GM04503 (cell line): ENCODE results near the gene MAGI1.
A peak's percentile ranks its signal among the peaks of the same experiment; 100 is the strongest.
"Not testable (repeated sequence)": the region's sequence is repeated elsewhere in the genome, so short reads cannot be mapped to it uniquely, and the experiment has no call there.

ENCODE experiments used
- DNase-seq: peaks from one replicate; pipeline ENCODE4 v3.0.0-alpha.2; 2012; ENCODE audit warnings: low read depth

The MAGI1 gene

GRCh38 chr3:65561617-65562016, 477.1 kb downstream of the MAGI1 start:
- no peak for DNase-seq

DNA sequence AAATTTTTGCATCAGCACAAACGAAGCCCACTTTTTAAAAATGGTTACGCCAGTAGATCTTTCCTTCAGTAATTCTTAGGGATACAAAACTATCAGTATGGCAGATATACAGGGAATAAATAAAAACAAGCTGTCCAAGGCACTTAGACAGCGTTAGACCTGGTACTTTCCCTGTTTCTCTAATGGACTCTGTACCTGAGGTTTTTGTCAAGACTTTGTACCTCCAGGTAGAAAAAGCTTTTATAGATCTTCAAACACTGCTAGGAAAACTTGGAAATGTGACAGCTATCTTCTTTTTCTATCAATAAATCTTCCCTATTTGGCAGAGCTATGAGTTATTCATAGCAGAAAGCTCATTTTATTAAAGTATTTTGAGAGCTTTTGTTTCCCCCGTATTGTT, 477.8 kb downstream of the MAGI1 start:
- DNase-seq, result no peak

DNA sequence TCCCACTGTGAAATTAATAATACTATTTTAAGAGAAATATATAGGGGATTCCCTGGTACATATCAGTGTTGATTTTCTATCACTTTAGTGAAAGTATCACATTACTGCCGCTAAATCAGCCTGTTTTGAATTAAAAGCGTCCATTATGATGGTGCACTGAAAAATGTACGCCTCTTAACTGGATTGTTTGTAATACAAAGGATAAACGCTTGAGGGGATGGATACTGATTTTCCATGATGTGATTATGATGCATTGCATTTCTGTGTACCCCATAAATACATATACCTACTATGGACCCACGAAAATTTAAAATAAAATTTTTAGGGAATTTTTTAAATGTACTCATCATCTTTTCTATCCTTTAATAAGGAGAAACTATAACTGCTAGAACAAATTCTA, 478.6 kb downstream of the MAGI1 start:
- DNase-seq, result no peak

- no peak for DNase-seq
Observed at GRCh38 chr3:65559643-65560042, 479.1 kb downstream of the MAGI1 start.

DNA sequence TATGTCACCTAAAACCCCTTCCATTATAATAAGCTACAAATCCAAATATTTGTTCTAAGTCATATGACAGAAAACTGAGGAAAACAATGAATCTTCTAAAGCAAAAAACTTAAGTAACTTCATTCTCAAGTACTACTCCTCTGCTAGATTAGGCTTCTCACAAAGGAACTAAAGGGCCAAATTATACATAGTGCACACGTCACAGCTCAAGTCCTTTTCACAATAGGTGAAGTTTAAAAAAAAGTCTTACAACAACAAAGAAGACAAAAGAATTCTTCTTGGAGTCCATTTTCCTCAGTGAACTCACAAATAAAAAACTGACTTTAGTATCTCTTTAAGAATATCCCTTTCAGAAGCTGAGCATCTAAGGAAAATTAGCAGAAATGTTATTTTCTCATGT, 479.9 kb downstream of the MAGI1 start:
- no peak for DNase-seq

DNA sequence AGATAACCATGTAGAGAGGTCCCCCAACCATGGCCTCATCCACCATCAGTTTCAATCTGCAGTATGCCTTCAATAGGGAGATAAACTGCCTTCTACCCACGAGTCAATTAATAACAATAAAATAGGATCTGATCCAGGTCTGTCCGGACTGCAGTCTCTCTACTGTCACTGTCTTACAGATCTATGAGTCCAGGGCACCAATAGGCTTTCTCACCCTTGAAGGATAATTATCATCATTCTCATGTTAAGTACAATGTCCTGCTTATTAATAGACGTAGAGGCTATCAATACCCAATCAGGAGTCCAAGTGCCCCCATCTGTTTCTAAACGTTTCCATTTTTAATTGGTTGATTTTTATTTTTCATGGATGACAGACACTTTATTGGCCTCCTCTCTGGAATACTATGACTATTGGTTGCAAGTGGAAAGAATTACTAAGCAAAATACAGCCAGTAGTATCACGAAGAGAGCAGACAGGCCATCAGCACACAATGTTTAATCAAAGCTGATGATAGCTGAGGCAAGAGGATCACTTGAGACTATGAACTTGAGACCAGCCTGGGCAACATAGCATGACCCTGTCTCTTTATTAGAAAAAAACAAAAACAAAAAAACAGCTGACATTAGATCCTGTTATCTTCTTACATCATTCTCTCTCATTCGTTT, 480.7 kb downstream of the MAGI1 start:
- no peak for DNase-seq

GRCh38 chr3:65556934-65557577, 481.7 kb downstream of the MAGI1 start:
- no peak for DNase-seq

DNA sequence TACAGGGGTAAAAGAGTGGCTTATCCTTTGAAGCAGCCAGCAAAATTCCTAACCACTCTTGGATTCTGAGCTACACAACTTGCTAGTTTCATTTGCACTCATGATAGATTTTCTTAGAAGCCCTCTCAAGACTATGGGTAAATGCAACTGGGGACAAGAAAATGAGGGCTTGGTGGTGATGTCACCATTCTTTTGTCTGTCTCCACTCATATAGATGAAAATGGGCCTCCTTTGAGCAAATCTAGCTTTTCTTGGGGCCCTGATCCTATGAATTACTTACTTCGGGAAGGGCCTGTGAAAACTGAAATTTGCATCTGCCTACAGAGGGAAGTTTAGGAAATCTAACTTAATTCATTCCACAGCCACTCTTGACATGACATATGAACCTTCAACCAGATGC, 486.3 kb downstream of the MAGI1 start:
- DNase-seq, result no peak

- no peak for DNase-seq
Observed at GRCh38 chr3:65551945-65552344, 486.8 kb downstream of the MAGI1 start.

DNA sequence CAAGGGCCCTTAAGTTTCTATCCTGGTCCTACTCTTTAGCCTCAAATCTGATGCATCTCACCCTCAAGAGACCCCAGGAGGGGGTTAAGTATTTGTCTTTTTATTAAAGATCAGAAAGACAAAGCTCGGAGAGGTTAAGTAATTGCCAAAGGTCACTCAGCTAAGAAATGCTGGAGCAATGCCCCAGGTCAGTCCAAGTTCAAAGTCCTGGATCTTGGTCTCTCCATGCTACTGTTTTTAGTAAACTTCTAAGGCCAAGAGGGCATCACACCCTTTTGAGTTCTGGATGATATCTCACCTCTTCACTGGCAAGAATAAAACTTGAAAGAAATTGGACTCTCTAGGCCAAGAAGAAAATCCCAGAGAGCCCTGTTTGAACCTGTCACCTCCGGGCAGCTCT, 488.6 kb downstream of the MAGI1 start:
- no peak for DNase-seq

GRCh38 chr3:65549626-65549959, 489.1 kb downstream of the MAGI1 start:
- no peak for DNase-seq

DNA sequence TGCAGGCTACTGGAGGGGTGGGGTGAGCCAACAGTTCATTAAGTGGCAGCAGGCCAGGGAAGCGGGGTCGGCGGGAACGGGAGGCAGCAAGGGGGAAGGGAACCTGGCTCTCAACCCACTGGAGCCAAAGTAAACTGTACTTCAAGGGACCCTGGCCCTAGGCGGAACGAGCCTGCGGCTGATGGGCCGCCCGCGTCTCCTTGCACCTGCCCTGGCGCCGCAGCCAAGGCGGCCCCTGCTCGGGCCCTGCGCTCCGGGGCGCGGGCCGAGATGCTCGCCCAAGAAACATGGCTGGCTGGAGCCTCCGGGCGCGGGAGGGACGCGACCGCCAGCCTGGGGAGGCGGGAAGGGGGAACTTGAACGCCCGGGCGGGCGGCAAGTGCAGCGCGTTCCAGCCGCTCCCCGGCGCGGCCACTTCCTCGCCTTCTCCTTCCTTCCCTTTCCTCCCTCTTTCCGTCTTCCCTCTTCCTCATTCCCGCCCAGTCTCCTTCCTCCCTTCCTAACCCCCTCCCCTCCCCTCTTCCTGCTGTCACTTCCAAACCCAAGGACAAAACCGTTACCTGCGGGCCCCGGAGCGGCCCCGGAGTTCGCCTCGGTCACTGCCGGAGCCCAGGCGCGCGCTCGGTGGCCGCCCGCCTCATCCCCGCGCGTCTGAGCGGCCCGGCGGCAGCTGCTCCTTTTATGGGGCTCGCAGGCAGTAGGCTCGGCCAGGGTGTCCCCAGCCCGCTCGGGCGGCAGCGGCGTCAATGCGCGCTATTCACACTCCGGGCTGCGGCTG, 489.7 kb downstream of the MAGI1 start:
- no peak for DNase-seq

DNA sequence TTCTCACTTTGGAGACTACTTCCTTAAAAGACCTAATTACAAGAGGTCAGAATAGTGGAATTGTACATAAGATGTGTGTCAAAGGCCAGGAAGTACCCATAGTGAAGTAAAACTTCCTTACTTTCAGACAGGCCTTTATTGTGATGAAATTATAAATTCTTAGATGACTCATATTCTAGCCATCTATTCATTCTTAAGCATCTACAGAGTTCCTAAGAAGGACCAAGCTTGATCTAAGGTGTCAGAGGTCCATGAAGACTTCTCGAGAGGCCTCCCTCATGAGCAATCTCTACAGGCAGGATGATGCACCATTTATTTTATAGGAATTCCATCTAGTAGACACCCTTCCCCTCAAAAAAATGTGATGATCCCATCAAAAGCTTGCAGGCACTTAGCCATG, 493.3 kb downstream of the MAGI1 start:
- peak; percentile 12 for DNase-seq

- DNase-seq, result not testable (repeated sequence)
Observed at GRCh38 chr3:65543391-65543790, 495.3 kb downstream of the MAGI1 start.

DNA sequence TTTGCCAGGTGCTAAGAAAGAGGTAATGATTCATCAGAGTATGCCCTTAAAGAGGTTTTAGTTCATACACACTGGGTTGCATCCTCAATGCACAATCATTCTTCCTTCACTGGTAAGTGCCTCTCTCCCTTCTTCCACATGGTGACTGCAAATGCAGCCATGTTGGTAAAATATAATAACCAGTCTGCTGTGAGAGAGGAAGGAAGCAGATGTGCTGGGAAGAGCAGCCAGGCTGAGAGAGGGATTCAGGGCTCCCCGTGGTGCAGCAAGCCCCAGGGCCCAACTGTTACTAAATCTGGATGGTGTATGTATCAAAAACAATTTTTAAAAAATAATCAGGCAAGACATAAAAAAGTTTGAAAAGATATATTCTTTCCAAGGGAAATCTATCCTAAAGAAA, 498.1 kb downstream of the MAGI1 start:
- no peak for DNase-seq

DNA sequence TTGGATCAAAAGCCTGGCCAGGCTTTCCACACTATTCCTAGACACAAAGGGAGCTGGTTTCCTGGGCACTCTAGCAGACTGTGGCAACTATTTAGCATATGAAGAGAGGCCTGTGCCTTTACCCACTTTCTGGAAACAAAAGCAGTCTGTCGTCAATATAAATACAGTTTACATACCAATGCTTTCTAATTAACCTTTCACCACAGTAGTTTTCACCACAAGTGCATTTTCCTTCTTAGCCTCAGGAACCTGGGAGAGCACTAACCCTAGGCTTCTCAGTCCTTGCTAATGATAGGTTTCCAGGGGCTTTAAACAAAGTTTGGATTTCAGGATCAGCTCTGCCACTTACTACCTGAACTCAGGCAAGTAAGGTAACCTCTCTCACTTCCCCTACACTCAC, 499.1 kb downstream of the MAGI1 start:
- no peak for DNase-seq

DNA sequence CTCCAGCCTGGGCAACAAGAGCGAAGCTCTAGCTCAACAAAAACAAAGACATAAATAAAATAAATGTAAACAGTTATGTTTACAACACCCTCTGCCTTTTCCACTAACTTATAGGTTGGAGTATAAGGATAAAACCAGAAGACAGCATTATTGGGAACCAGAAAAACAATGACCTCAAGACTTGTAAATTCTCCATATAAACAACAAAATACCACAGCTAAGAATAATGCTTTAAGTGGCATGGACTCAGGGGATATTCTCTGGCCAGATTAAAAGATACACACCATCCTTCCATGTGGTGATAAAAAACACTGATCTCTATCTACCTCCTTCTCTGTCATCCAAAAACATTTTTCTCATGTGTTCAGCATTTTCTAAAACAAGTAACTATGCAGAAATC, 500.6 kb downstream of the MAGI1 start:
- DNase-seq, result no peak

GRCh38 chr3:65537109-65537508, 501.6 kb downstream of the MAGI1 start:
- no peak for DNase-seq

- no peak for DNase-seq
Observed at GRCh38 chr3:65535260-65535659, 503.5 kb downstream of the MAGI1 start.

DNA sequence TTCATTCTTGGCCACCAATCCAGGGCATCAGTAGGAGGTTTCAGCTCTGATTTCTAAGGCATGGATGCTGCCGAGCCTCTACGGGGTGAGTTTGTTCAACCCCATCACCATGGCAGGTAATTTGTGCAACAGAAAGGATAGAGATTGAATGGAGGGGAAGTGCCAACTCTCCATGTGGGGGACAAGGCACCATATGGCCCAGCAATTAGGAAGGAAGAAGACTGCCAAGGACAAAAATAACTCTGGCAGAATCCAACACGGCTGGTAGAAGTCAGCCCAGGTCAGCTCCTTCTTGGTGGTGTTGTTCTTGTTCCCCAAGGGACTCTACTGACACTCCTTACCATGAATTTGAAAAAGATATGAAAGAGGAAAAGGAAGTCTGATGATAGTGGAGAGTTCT, 503.9 kb downstream of the MAGI1 start:
- no peak for DNase-seq

- DNase-seq, result no peak
Observed at GRCh38 chr3:65532749-65533148, 506.0 kb downstream of the MAGI1 start.

DNA sequence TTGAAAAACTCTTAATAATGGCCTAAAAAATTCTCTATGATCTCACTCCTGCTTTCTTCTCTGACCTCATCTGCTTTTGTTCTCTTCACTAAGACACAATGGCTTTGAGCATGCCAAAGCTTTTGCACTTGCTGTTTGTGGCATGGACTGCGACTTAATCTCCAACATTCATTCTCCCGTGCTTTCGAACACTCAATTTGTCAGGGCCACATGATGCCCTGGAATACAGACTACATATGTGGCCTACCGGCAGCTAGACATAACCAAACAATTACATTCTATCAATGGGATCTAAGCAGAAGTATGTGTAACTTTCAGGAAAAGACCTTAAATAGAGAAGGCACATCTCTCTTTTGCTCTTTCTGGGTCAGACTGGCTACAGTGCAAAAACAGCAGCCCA, 506.5 kb downstream of the MAGI1 start:
- DNase-seq, result no peak

DNA sequence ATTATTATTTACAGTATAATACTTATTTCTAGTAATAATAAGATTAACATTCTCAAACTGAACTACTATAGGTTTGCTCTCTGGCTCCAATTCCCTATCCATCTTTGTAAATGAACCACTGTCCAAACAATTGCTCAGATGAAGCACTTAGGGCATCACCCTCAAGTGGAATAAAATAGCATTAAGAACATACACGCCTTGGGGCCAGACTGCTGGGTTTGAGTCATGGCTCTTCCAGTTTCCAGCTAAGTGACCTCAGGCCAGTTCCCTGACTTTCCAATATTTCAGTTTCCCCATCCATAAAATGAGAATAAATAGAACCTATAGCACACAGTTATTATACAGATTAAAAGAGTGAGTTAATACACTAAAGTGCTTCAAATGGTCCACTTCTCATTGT, 507.2 kb downstream of the MAGI1 start:
- DNase-seq, result no peak

DNA sequence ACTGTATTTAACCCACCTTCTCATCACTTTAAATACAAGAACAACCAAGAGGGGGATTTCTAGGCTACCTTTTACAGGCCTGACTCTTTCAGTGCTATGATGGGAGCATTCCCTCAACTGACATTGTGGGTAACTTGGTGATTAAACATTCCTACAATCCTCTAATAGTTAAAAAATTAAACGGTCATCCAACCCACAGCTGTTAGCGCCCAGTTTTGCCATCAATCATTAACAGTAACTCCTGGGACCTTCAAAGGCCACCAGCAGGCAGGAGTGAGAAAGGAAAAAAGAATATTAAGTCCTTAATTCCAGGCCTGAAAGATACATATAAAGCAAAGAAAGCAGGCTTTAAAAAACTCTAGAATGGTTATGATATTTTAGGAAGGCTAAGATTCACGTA, 512.1 kb downstream of the MAGI1 start:
- DNase-seq, result no peak
